HG03460 (cell line): Measurements from ENCODE around the gene ANK3.

Source experiments
- ATAC-seq: cut with Tn5 transposase; IDR thresholded peaks from one replicate; pipeline ENCODE4 v1.9.1; 2021; ENCODE audit not compliant: unreplicated experiment

ANK3 gene

DNA sequence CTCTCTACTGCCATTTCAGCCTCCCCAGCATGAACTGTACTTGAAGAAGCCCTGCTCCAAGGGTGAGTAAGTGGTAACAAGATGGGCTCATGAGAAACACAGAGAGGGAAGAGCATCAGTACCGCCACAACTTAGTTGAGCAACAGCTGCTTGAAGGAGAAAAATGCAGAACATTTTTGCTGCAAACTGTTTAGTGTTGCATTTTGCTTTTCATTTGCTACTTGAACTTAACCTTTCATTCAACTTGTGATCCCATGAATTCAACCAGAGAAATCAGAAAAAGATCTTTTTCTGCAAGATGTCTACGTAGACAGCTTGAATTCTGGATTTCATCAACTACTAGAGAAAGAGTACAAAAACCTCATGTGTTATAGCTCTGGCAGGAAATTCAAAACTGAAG lies 40.7 kb downstream of the ANK3 start:
- ATAC-seq, result no peak

DNA sequence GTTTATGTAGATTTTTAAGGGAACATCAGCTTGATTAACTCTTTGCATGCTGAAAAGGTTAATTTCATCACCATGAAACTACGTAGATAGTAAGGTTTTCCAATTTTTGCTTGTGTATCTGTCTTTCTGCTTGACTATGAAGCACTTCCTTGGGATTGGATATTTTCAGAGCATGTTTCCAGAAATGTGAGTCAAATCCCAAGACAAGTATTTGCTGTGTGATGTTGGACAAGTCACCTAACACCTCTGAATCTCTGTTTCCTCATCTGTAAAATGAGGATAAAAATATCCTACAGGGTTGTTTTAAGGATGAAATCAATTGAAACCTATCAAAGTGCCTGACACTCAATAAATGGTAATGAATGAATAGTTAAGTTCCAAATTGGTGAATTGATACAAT lies 42.4 kb downstream of the ANK3 start:
- ATAC-seq, result no peak

DNA sequence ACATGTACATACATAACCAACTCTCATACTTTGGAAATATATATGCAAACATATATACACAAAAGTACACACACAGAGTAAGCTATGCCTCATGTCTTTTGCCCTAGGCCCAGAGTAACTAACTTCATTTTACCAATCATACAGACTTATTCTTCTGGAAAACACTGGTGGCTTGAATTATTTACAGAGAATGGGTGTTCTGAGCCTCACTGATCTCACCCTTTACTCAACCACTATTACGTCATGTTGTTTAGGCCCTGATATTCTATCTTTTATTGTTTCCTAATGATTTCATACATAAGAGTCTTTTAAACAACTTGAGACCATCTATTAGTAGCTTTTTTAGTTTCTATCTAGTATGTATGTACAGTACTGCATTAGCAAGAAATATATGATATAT lies 43.0 kb downstream of the ANK3 start:
- ATAC-seq, result no peak

DNA sequence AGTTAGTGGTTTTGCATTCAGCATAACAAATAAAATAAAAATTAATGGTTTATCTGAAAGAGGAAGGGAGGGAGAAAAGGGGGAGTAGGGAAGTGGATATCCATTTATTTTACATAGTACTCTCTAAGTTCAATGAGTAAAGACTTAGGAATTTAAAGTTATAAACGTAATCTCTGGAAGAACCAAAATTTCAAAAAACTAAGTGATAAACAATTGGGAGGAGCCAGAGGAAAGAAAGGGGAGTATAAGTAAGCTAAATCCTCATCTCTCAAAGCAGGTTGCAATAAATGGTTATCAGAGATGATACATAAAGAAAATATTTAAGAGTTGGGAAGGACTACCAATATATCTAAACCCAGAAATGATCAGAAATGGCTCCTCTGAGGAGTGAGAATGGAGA lies 46.4 kb downstream of the ANK3 start:
- ATAC-seq, result no peak

DNA sequence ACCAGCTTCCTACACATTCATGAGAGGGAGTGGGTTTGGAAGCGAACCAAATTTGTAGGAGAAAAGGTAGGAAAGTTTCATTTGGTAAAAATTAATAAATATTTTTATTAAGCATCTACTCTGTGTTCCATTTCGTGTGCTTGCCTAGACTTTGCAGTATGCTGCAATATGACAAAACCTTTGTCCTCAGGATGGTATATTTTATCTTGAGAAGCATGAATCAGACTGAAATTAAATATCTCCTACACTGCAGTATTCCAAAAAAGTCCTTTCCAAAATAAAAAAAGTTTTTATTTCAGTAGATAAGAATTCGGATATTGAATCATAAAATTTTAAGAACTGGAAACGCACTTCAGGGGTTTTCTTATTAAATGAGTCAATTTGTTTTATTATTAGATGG lies 47.7 kb downstream of the ANK3 start:
- no peak for ATAC-seq

DNA sequence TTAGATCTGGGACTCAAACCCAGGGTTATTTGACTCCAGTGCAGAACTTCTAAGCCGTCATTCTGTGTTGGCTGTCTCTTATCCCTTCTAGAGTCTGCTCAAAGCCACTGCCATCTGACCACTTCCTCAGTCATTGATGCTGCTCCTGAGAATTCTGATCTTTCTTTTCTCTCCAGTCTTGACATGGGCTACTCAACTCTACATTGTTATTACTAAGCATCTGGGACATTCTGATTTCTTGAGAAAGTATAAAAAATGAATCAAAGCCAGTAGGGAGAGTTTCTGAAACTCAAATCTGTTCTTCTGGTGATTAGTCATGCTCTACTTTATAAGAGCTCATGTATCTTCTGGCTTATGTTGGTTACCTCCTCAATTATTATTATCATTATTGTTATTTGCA lies 48.7 kb downstream of the ANK3 start:
- no peak for ATAC-seq

DNA sequence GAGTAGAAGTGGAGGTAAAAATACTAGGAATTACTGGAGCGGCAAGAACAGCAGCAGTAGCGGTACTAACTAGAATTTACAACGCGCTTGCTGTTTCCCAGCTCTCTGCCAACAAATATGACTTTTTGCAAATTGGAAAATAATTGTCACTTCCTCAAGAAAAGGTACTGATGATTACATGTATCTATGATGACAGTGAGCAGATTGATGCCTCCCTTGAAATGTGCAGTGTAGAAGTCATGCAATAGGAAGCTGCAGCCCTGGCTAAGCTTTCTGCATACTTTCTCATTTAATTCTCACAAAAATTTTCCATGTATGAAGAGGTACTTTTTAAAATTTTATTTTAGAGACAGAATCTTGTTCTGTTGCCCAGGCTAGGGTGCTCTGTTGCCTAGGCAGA lies 49.9 kb downstream of the ANK3 start:
- ATAC-seq, result no peak

DNA sequence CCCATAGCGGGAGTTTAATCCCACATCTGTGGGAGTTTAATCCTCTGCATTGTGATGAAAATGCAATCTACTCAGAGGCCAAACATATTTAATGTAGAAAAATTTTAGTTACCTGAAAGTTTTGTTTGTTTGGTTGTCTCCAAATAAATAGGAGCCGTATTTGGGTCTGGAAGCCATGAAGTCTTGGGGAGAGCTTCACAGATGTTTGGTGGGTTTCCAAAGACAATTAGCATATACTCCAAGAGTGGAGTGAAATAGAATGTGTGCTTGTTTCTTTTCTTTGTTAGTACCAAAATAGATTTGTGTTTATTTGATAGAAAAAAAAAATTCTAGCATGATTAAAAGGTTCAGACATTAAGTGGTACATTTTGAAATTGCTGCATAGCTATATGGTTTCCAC lies 50.9 kb downstream of the ANK3 start:
- no peak for ATAC-seq

DNA sequence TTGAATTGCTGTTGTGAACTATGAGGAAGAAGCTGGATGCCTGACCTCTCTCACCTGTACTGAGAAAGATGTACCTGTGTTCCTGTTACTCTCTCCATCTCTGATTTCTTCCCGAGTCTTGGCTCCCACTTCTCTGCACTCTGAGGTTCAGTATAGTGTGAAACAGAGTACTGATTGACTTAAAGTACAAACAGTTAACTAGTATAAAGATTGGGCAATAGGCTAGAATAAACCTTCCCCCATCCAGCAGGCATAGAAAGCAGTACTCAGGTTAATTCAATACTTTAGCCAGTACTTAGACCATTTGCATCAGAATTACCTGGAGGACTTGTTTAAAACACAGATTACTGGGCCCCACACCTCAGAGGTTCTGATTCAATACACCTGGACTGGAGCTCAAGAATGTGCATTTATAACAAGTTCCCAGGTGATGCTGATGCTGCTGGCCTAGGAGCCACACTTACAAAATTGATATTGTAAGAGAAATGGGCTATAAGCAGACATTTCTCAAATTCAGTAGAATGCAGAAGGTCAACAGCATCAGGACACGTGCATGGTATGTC lies 51.6 kb downstream of the ANK3 start:
- no peak for ATAC-seq

DNA sequence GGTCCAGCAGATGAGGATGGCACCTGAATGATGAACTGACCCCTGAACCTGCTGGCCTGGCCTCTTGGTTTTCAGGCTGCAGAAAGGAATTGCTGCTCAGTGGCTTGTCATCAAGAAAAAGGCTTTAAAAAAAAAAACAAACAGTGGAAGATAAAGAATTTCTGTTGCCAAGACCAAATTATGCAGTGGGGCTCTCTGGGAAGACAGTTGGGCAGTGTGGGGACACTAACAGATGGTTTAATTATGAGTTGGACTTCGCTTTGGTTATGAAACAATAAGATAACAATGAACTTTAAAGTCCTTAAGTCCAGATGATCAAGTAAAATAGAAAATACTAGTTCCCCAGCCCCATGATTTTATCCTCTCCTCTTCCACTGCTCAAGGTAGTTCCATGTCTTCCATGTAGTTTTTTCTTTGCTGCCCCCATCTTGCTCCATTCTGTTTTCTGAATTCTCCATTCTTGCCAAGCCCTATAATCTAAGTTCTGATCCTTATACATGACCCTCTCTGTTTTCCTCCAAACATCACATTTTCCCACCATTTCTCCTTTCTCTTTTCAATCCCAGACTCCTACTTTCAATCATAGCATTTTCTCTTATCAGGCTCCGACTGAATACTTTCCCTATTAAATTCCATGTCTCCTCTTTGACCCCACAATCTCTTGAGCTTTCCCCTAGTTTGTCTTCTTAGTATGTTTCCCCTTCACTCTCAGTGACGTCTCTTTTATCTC lies 52.6 kb downstream of the ANK3 start:
- no peak for ATAC-seq

DNA sequence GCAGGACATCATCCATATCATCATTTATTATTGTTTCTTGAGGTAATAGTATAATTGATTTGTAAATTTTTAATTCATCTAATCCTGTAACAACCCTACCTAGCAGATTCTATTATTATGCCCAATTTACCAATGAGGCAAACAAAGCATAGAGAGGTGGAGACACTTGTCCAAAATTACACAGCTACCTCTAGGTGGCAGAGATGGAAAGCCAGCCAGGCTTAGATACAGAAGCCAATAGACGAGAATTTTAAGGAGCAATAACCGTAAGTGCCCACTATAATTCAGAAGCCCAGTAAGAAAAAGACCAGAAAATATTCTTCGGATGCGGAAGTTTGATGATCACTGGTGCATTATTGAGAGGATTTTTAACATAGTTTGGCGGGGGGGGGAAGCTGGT lies 54.0 kb downstream of the ANK3 start:
- no peak for ATAC-seq

DNA sequence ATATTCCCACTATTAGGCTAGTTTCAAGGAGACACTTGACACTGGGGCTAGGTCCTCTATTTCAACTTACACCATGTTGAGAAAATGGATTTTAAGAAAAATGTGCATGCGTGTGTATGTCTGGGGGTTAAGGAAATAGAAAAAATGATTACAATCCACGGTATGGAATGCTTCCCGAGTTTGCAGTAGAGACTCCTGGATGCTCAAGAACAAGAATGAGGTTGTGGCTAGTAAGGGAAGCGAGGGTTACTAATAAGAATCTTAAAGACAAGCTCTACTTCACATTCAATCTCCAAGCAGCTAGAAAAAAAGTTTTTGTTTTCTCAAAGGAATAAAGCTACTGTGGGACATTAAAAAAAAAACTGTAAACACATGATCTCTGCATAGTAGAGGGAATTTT lies 54.7 kb downstream of the ANK3 start:
- ATAC-seq, result no peak

DNA sequence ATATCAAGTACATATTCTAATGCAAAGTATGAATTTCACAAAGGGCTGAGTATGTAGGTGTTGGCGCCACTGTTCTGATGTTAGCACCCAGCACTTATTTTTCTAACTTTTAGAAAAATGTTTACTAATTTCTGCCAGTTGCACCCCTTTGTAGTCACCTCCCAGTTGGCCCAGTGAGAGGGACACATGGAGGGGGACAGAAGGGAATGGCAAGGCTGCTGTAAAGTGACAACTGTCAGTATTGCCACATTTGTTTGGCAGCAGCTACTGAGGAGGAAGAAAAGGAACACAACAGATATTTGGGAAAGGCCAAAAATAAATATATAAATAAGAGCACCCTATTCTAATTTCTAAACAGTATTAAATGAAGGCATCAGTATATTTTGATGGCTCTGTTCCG lies 57.3 kb downstream of the ANK3 start:
- ATAC-seq, result no peak

DNA sequence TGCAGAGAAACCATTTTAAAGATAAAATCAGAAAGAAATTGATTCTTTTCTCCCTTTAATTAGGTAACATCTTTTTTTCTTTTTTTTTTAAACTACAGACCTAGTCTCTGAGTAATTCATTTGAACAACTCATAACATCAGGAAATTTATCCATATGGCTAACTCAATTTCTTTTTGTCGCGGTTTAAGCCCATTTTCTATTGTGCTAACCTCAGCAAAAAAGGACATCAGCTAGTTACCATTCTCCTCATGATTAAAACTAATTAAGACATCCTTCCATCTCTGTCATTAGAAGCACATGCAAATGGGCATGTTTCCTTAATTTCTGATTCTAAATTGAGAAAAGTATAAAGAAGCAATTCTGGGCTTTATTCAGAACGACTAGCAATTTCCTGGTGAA lies 57.8 kb downstream of the ANK3 start:
- no peak for ATAC-seq

DNA sequence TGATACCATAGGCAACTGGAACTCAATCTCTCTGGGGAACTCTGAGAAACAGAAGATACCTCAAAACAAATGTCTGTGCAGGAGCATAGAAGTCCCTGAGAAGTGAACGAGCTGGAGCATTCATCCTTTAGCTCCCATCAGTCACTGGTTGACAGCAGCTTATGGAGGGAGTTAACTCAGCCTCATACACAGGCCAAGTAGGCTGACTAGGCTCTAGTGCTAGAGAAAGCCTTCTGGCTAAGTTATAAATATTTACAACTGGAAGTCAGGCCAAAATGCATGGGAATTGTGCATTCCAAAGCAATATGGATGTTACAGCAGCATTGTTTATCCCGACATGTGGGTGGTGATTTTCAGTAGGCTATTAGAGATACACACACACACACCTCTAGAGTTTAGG lies 66.5 kb downstream of the ANK3 start:
- ATAC-seq, result no peak

DNA sequence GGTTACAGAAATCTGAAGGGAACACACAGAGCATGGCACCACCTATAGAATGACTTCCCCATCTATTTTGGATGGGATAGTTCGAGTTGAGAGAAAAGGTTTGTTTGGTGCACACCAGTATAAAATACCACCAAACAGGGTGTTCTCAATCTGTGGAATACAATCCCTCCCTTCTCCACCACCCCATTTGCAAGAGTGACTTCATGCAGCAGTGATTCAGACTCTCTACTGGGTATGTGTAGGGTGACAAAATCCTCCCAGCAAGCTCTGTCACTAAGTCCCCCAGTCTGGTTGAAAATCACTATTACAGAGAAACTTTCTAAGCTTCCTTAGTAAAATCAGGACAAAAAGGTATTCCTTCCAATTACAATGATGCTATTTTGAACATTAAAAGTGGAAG lies 69.0 kb downstream of the ANK3 start:
- ATAC-seq, result no peak

DNA sequence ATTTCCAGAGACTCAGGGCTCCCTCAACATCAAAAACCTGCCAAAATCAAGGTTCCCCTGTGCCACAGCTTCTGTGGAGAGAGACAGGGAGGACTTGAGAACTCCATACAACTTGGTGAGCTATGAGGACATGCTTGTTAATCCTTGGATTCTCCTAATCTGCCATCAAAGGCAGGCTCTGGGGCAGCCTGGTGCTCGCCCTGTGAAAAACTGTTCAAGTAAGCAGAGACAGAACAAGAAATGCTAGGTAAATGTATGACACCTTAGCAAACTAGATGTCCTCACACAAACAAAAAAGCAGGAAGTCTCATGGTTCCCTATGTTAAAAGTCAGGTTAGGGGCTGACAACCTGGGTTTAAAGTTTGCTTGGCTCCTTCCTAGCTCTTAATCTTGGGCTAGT lies 73.6 kb downstream of the ANK3 start:
- no peak for ATAC-seq

DNA sequence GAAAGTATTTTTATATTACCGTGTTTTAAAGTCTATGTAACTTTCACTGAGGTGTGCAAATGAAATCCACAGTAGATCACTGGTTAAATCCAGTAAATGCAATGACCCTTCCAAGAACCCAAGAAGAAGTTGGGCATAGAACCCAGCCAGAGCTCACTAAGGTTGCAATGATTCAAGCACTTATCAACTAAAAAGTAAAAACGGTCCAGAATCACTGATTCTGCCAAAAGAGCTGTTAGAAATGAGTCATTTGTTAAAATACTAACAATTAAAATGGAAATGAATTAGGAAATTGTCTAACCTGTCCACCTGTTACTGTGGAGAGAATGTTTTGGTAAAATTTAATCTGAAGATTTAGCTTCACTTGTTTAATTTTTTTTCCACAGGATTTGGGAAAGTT lies 74.4 kb downstream of the ANK3 start:
- no peak for ATAC-seq

DNA sequence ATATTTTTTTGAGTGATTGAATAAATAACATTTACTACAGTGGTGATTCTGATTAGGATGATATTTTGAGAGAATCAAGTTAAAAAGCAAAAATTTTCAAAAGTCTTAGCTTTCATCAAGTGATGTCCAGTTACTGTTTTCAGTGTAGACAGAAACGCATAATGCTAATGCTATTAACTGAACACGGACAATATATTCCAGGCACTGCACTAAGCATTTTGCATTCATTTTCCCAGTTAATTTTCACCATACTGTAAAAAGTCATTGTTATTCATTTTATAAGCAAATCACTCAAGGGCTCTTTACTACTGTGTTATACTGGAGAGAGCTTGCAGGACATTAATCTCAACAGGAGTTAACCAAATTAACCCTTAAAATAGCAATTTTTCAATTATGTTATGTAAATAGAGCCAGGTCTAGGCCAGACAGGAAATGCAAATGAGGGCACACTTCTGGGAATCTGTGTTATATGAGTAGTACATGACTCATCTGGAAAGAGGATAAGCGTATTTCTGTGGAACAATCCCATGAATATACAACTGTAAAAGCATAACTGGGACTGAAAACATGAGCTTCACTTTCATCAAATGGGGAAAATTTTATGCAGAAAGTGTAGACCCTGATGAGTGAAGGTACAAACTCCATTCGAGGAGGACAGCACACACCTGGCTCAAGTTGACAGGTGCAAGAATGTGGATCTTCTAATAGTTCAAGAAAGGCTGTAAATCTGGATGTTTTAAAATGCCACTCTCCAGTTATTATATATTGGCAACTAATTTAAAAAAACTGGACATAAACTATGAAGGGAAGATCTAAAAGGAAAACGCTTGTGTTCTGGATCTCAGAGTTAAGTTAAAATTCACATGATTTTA lies 75.4 kb downstream of the ANK3 start:
- ATAC-seq, result no peak

DNA sequence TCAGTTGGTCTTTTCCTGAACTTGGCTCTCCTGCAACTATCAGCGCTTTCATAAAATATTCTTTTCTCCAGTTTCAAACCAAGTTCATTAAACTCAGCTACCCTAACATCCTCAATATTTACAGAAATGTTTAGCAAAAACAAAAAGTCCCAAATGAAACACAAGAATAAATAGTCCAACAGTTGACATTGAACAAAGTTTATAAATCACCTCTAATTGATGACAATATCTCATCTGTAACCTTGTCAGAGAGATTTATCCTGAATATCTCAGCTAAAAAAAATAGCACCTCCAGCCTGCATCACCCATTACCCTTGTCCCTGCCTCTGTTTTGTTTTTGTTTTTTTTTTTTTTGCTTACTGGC lies 76.1 kb downstream of the ANK3 start:
- no peak for ATAC-seq

DNA sequence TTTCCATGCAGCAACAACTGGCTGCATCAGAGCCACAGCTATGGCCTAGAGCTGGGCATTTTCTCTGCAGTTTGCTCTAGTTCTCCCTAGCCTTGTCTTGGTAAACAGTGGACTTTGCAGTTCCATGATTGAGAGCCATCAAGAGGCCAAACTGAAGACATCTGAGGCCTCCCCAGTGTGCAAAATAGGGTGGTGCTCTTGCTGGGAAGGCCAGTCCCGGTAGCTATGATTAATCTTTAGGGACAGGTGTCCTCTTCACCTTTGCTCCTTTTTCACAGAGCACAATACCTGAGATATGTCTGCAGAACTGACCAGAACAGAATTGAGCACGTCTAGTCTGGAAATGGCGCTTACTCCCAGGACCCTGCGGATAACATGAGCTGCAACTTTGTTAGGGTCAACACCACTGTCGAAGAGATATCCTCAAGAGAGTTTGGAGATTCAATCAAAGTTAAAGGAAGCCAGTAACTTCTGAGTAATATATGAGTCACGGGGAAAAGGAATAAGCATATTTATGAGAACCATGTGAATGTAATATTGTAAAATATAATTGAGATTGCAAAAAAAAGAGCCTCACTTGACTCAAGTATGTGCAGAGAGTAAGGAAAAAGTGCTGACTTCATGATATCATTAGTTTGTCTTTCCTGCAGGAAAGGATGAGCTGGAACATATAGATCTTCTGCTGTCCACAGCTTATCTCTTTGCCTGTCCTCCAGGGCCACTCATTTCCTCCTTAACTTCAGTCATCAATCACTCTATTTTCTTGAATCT lies 76.7 kb downstream of the ANK3 start:
- no peak for ATAC-seq

DNA sequence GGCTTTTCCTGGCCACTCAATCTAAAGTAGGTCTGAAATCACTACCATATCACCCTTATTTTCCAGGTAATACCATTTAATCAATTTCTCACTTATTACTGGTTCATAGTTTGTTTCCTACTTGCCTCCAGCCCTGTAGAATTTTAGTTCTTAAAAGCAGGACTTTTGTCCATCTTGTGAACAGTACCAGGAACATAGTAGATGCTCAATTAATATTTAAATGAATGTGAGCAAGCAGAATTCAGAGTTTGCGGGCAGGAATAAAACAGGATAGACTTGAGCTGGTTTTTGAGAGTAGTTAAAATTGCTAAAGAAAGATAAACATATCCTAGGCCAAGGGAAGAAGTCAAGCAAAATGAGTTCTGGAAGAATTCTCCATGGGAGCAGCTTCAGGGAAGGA lies 77.9 kb downstream of the ANK3 start:
- ATAC-seq, result no peak
